Right lobe of liver (tissue), 6 donors: ENCODE results near the gene SLC23A3. TPM values are rescaled to one million over a fixed set of nuclear protein-coding genes. Genes with fewer than 3 reads are reported as not detected.

Experiments used
- ATAC-seq, 4 donors: fragments of 200-7000 bp; cut with Tn5 transposase; one replicate each; pipeline ENCODE4 v1.9.1; 2020; ENCODE audit warnings: mild to moderate bottlenecking in 4 of 4, moderate library complexity in 4 of 4
- DNase-seq, 3 donors: peaks; one replicate each; pipeline ENCODE4 v3.0.0-alpha.2; 2020
- H3K27ac ChIP-seq, 3 donors: fragments of 200-600 bp; one replicate each; pipeline ENCODE4 v1.8.0; 2022
- H3K27me3 ChIP-seq, 2 donors: fragments of 200-600 bp; one replicate each; pipeline ENCODE4 v1.8.0; 2022
- H3K36me3 ChIP-seq, 4 donors: fragments of 200-600 bp; sonication (generic) in 1 of 4; one replicate each; pipeline versions ENCODE4 v1.5.1 to v1.8.0; 2017 to 2022; ENCODE audit warnings: control low read depth in 1 of 4
- H3K4me1 ChIP-seq, 4 donors: fragments of 200-600 bp; sonication (generic) in 1 of 4; one replicate each; pipeline versions ENCODE4 v1.5.1 to v1.8.0; 2017 to 2022; ENCODE audit warnings: control low read depth in 1 of 4
- H3K4me3 ChIP-seq, 3 donors: fragments of 200-600 bp; one replicate each; pipeline ENCODE4 v1.8.0; 2022
- H3K9me3 ChIP-seq, 4 donors: fragments of 200-600 bp; sonication (generic) in 1 of 4; one replicate each; pipeline versions ENCODE4 v1.5.1 to v1.8.0; 2017 to 2022; ENCODE audit warnings: control low read depth in 1 of 4
- CTCF ChIP-seq, 4 donors: fragments of 200-600 bp in 3 of 4; fragments of 450-650 bp in 1 of 4; IDR thresholded peaks; one replicate each; pipeline versions ENCODE4 v1.5.1 to v1.8.0; 2016 to 2022; ENCODE audit warnings: antibody characterized with exemption in 4 of 4, mild to moderate bottlenecking in 2 of 4
- POLR2A ChIP-seq: fragments of 450-650 bp; IDR thresholded peaks from one replicate; pipeline ENCODE4 v1.6.1; 2017; ENCODE audit warnings: antibody characterized with exemption, mild to moderate bottlenecking
- WGBS: methylation state at CpG from one replicate; pipeline ENCODE4 v1.1.6; 2018; ENCODE audit warnings: low coverage, low lambda C conversion rate; ENCODE audit not compliant: insufficient coverage; ENCODE audit errors: missing lambda C conversion rate; 5-methylcytosine and 5-hydroxymethylcytosine counted together
- intact Hi-C, 2 donors: fragments of 100-400 bp; cut with DNase I; formaldehyde crosslinking; loops; one replicate each; pipeline versions ENCODE4 v1.11.2 to v1.14.1; 2022
- total RNA-seq, 6 experiments: library from RNA; depleted of rRNA in 2 of 6; stranded (reverse); fragments of >200 nt in 2 of 6; fragmentation: NEBNext Ultra II Directional in 3 of 6; extraction: Animal tissue kit (Norgen Biotek cat#: 25700) in 3 of 6; gene quantifications; one replicate each; pipeline versions ENCODE4 v1.1.0 to v1.2.4, GENCODE V29; 2016 to 2023
- donor health status: DM: no; HTN: yes; CAD: no.
- donor health status: DM: no; HTN: no; CAD: no.
- donor health status: DM: no; HTN: no; CAD: no.
- donor health status: DM: no; HTN: yes; CAD: no.
- donor health status: DM: no; HTN: yes; CAD: no.

The SLC23A3 gene
- total RNA-seq, 6 experiments from 2014 or later, result 0.62 to 4.9 (median 2.1) TPM

GRCh38 chr2:219184121-219184520, 14.3 kb upstream of the SLC23A3 start:
- Histone ChIP-seq H3K27me3 (no peaks in the 10 kb centered on the region), H3K27ac (no peak overlapping the region), H3K9me3 (no peaks in the 10 kb centered on the region), H3K4me3 (no peak overlapping the region), H3K4me1 (peaks cover 0 to 7% (median 1%) of the 10 kb centered on the region in 4 donors), H3K36me3 (peaks cover 0 to 55% (median 19%) of the 10 kb centered on the region in 4 donors)
- no peak for DNase-seq
- intact Hi-C loops, result no loop called here
- WGBS, result 100% methylated on average over 2 of the region's 2 CpGs
- ATAC-seq, result no peak
- TF ChIP-seq POLR2A (no peak), CTCF (IDR thresholded peaks at IDR 0.05) (no peak)

- TF ChIP-seq POLR2A (no peak), CTCF (IDR thresholded peaks at IDR 0.05) (no peak)
- DNase-seq (no peak), ATAC-seq (no peak)
- intact Hi-C loops, result no loop called here
- no peak overlapping the region for H3K4me3 ChIP-seq
- peaks cover 0 to 12% (median 4%) of the 10 kb centered on the region in 4 donors for H3K4me1 ChIP-seq
- WGBS, result 88% methylated on average over 3 of the region's 6 CpGs
- H3K27ac ChIP-seq, result no peak overlapping the region
- H3K9me3 ChIP-seq, result no peaks in the 10 kb centered on the region
- H3K36me3 ChIP-seq, result peaks cover 0 to 55% (median 19%) of the 10 kb centered on the region in 4 donors
- H3K27me3 ChIP-seq, result no peaks in the 10 kb centered on the region
Measured at GRCh38 chr2:219183151-219183772, 13.4 kb upstream of the SLC23A3 start.

- peaks cover 0 to 55% (median 19%) of the 10 kb centered on the region in 4 donors for H3K36me3 ChIP-seq
- DNase-seq, result peak in 1 of 3 donors; percentile 25
Measured at GRCh38 chr2:219182331-219183150, 12.7 kb upstream of the SLC23A3 start.

GRCh38 chr2:219181531-219181930, 11.7 kb upstream of the SLC23A3 start:
- Histone ChIP-seq H3K36me3 (peaks cover 0 to 55% (median 19%) of the 10 kb centered on the region in 4 donors), H3K27ac (no peak overlapping the region), H3K9me3 (no peaks in the 10 kb centered on the region), H3K27me3 (no peaks in the 10 kb centered on the region), H3K4me3 (no peak overlapping the region), H3K4me1 (peaks cover 0 to 12% (median 4%) of the 10 kb centered on the region in 4 donors)
- no peak for TF ChIP-seq CTCF (IDR thresholded peaks at IDR 0.05)
- TF ChIP-seq POLR2A, result no peak
- DNase-seq (no peak), ATAC-seq (no peak)
- intact Hi-C loops, result no loop called here
- 60% methylated on average over 1 of the region's 6 CpGs for WGBS

More at GRCh38 chr2:219182331-219183150, 12.7 kb upstream of the SLC23A3 start:
- 58% methylated on average over 2 of the region's 8 CpGs for WGBS
- TF ChIP-seq POLR2A (no peak), CTCF (IDR thresholded peaks at IDR 0.05) (no peak)
- no peak overlapping the region for H3K27ac ChIP-seq
- ATAC-seq, result no peak
- intact Hi-C loops, result no loop called here
- peaks cover 0 to 12% (median 4%) of the 10 kb centered on the region in 4 donors for H3K4me1 ChIP-seq
- H3K4me3 ChIP-seq, result no peak overlapping the region
- no peaks in the 10 kb centered on the region for H3K9me3 ChIP-seq
- no peaks in the 10 kb centered on the region for H3K27me3 ChIP-seq
